ENCODE results near the gene UBE2L5.

DNA sequence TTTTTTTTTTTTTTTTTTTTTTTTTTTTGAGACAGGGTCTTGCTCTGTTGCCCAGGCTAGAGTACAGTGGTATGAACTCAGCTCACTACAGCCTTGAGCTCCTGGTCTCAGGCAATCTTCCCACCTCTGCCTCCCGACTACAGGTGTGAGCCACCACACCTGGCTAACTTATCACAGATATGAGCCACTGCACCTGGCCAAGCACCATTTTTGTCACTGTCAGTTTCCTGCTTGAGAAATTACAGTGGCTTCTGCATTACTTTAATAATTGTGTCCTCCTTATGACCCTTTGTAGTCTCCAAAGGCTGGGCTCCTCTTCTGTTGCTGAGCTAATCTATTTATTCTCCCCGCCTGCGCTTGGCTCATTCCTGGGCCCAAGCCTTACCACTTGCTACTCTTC lies 16.0 kb downstream of the UBE2L5 start:
- TF ChIP-seq, protein P1, sequence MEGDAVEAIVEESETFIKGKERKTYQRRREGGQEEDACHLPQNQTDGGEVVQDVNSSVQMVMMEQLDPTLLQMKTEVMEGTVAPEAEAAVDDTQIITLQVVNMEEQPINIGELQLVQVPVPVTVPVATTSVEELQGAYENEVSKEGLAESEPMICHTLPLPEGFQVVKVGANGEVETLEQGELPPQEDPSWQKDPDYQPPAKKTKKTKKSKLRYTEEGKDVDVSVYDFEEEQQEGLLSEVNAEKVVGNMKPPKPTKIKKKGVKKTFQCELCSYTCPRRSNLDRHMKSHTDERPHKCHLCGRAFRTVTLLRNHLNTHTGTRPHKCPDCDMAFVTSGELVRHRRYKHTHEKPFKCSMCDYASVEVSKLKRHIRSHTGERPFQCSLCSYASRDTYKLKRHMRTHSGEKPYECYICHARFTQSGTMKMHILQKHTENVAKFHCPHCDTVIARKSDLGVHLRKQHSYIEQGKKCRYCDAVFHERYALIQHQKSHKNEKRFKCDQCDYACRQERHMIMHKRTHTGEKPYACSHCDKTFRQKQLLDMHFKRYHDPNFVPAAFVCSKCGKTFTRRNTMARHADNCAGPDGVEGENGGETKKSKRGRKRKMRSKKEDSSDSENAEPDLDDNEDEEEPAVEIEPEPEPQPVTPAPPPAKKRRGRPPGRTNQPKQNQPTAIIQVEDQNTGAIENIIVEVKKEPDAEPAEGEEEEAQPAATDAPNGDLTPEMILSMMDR (IDR thresholded peaks at IDR 0.05): no peak
- no peak for TF ChIP-seq POLR2A (IDR thresholded peaks at IDR 0.05)

Data from heart left ventricle (tissue), 13 donors.